HL-60 (cell line): ENCODE measurements around the gene PEX6.
A peak's percentile ranks its signal among the peaks of the same experiment; 100 is the strongest.

Experiments used
- DNase-seq, 2 experiments: peaks; one replicate each; pipeline ENCODE4 v3.0.0-alpha.2; 2010 to 2020; ENCODE audit warnings: low read depth in 1 of 2, low spot score in 1 of 2
- H3K27ac ChIP-seq: fragments of 250-450 bp; sonication (Bioruptor Pico); replicated peaks from 2 replicates; pipeline ENCODE4 v1.5.1; 2020; ENCODE audit warnings: mild to moderate bottlenecking, moderate library complexity
- H3K27me3 ChIP-seq: fragments of 250-450 bp; sonication (Bioruptor Pico); 2 replicates; pipeline ENCODE4 v1.5.1; 2021; ENCODE audit warnings: mild to moderate bottlenecking, moderate library complexity; ENCODE audit not compliant: insufficient read depth, poor library complexity, severe bottlenecking
- H3K4me3 ChIP-seq: replicated peaks from 2 replicates; pipeline ENCODE4 v1.5.1; 2011; ENCODE audit warnings: mild to moderate bottlenecking, control low read depth, low read length; ENCODE audit not compliant: insufficient read depth
- GABPA ChIP-seq: IDR thresholded peaks from 2 replicates; pipeline ENCODE4 v1.6.1; 2012; ENCODE audit warnings: low read depth
- POLR2AphosphoS5 ChIP-seq: IDR thresholded peaks from 2 replicates; pipeline ENCODE4 v1.6.1; 2012; ENCODE audit warnings: low read depth
- SPI1 ChIP-seq: IDR thresholded peaks from 2 replicates; pipeline ENCODE4 v1.6.1; 2012; ENCODE audit warnings: low read depth, mild to moderate bottlenecking, borderline replicate concordance
- TF ChIP-seq, protein P1 (sequence below): IDR thresholded peaks from 2 replicates; pipeline ENCODE4 v1.6.1; 2012; ENCODE audit warnings: low read depth; ENCODE audit not compliant: insufficient replicate concordance
- TF ChIP-seq, protein P2 (sequence below): IDR thresholded peaks from one replicate; pipeline ENCODE4 v1.5.1; 2011; ENCODE audit warnings: low read length, control low read depth, inconsistent platforms; ENCODE audit not compliant: insufficient read depth

The PEX6 gene

DNA sequence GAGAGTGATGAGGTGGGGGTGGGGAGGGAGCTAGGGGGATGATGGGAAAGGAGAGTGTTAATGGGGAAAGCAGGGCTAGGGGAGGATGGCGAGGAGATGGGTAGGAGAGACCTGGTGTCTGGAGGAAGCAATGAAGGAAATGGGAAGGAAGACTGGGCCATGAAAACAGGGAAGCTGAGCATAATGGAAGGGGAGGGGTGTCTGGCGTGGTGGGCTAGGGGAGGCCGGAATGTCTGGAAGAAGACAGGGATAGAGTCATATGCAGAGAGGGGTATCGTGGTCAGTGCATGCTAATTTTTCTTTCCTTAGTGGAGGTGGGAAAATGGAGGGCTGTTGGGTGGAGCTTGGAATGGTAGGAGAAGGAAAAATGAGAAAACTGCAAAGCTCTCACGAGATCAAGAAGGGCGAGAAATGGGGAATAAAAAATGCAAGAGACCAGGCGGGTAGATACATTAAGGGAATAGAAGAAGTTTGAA, 35.5 kb upstream of the PEX6 start:
- Histone ChIP-seq H3K27ac (peak overlapping the region; percentile 70), H3K27me3 (no peaks in the 10 kb centered on the region), H3K4me3 (peak overlapping the region; percentile 94)
- DNase-seq, result no peak
- TF ChIP-seq, protein P1, sequence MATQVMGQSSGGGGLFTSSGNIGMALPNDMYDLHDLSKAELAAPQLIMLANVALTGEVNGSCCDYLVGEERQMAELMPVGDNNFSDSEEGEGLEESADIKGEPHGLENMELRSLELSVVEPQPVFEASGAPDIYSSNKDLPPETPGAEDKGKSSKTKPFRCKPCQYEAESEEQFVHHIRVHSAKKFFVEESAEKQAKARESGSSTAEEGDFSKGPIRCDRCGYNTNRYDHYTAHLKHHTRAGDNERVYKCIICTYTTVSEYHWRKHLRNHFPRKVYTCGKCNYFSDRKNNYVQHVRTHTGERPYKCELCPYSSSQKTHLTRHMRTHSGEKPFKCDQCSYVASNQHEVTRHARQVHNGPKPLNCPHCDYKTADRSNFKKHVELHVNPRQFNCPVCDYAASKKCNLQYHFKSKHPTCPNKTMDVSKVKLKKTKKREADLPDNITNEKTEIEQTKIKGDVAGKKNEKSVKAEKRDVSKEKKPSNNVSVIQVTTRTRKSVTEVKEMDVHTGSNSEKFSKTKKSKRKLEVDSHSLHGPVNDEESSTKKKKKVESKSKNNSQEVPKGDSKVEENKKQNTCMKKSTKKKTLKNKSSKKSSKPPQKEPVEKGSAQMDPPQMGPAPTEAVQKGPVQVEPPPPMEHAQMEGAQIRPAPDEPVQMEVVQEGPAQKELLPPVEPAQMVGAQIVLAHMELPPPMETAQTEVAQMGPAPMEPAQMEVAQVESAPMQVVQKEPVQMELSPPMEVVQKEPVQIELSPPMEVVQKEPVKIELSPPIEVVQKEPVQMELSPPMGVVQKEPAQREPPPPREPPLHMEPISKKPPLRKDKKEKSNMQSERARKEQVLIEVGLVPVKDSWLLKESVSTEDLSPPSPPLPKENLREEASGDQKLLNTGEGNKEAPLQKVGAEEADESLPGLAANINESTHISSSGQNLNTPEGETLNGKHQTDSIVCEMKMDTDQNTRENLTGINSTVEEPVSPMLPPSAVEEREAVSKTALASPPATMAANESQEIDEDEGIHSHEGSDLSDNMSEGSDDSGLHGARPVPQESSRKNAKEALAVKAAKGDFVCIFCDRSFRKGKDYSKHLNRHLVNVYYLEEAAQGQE, result no peak
- TF ChIP-seq, protein P2, sequence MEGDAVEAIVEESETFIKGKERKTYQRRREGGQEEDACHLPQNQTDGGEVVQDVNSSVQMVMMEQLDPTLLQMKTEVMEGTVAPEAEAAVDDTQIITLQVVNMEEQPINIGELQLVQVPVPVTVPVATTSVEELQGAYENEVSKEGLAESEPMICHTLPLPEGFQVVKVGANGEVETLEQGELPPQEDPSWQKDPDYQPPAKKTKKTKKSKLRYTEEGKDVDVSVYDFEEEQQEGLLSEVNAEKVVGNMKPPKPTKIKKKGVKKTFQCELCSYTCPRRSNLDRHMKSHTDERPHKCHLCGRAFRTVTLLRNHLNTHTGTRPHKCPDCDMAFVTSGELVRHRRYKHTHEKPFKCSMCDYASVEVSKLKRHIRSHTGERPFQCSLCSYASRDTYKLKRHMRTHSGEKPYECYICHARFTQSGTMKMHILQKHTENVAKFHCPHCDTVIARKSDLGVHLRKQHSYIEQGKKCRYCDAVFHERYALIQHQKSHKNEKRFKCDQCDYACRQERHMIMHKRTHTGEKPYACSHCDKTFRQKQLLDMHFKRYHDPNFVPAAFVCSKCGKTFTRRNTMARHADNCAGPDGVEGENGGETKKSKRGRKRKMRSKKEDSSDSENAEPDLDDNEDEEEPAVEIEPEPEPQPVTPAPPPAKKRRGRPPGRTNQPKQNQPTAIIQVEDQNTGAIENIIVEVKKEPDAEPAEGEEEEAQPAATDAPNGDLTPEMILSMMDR, result no peak
- no peak for TF ChIP-seq GABPA
- no peak for TF ChIP-seq SPI1
- TF ChIP-seq POLR2AphosphoS5, result no peak

DNA sequence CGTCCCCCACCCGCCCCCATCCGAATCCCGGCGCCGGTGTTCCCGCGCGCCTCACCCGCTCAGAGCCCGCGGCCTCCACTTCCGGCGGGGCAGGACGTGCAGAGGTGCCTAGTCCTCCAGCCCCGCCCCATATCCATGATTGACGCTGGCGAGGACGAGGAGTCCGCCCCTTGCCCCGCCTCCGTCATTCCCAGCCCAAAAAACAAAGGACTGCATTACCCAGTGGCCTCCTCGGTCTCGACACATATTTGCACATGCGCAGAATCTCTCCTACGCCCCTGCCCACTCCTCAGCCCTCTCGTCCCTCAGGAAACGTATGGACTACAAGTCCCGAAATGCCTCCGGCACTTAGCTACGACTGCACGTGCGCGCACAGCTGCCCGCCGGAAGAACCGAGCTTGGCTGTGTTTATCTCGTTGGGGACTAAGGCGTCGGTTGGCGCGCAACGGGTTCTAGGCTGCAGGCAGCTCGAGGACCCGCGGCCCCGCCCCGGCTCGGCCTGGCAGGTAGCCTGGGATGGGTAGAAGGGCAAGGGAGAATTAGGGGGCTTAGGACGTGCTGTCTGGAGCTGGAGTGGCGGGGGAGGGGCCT, 35.0 kb upstream of the PEX6 start, which contains the start of the genes KLHDC3 and MEA1:
KLHDC3 (plus strand) TSS at position 407 of the 591 bp plus-strand sequence. CDS start 2,944 bp downstream, outside the sequence.
MEA1 (minus strand) TSS at position 104 of the 591 bp plus-strand sequence. CDS start 133 bp downstream, outside the sequence.
- H3K4me3 ChIP-seq, result peak within 1 kb of the TSS; percentile 94
- DNase-seq, result peak; percentile 100
- H3K27ac ChIP-seq, result peak within 1 kb of the TSS; percentile 70
- peak; percentile 73 for TF ChIP-seq GABPA
- TF ChIP-seq, protein P1, result no peak
- TF ChIP-seq, protein P2, result no peak
- peak; percentile 59; the same call in 1 of the 2 replicates for TF ChIP-seq POLR2AphosphoS5
- no peak for TF ChIP-seq SPI1
- no peaks in the 10 kb centered on the region for H3K27me3 ChIP-seq

DNA sequence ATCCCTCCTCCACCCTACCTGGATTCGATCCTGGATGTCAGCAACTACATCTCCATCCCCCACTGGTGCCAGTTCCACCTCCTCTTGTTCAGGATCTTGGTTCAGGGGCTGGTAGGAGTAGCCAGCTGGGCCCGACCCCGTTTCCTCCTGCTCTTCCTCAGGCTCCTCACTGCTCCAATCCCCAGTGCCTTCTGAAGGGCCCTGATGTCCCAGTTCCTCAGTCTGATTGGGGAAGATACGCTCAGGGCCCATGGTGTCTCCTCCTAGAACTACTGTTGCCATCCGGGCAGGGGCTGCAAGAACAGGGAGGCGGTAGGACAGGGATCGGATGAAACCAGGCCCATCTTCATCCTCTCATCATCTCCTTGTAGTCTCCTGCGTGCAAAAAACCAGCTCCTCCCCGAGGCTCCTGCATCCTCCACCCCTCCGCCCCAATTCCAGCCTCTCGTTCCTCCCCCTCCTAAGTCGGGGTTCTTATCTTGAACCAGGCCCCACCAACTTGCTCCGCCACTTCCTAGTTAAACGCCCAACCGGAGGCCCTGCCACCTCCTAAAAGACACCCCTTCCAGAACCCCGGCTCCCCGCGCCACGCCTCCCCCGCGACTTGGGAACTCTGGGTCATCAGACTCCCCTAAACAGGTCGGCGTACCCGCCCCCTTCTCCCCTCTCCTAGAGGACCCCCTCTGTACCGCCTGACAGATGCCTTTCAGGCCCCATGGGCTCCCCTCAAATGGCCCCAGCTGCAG, 34.3 kb upstream of the PEX6 start:
- H3K27ac ChIP-seq, result peak overlapping the region; percentile 64
- no peaks in the 10 kb centered on the region for H3K27me3 ChIP-seq
- TF ChIP-seq, protein P1, result no peak
- peak in 1 of 2 experiments; percentile 63 for DNase-seq
- peak overlapping the region; percentile 94 for H3K4me3 ChIP-seq
